Left lobe of liver (tissue), 2 donors: ENCODE results near the gene SDCCAG8. TPM values are rescaled to one million over a fixed set of nuclear protein-coding genes. Genes with fewer than 3 reads are reported as not detected.

Experiments
- ATAC-seq: fragments of 200-7000 bp; cut with Tn5 transposase; one replicate; pipeline ENCODE4 v1.9.1; 2020; ENCODE audit warnings: mild to moderate bottlenecking, moderate library complexity
- DNase-seq: peaks from one replicate; pipeline ENCODE4 v3.0.0-alpha.2; 2020; ENCODE audit warnings: low spot score
- total RNA-seq: library from RNA; stranded (reverse); gene quantifications from one replicate; pipeline ENCODE4 v1.2.1, GENCODE V29; 2021
- donor health status: DM: no; HTN: no; CAD: no; lungs with moderate emphysema.
- donor health status: DM: no; HTN: yes; CAD: no.

Gene SDCCAG8
- total RNA-seq, 1 donor from 2014 or later = 15.2 TPM

- no peak for ATAC-seq
- DNase-seq = no peak
These were observed 241.0 kb downstream of the SDCCAG8 start for GRCh38 chr1:243496806-243497205.

GRCh38 chr1:243497939-243498681 is 242.3 kb downstream of the SDCCAG8 start:
- DNase-seq = no peak
- ATAC-seq = no peak

GRCh38 chr1:243499248-243499647 is 243.4 kb downstream of the SDCCAG8 start:
- DNase-seq (no peak), ATAC-seq (peak; percentile 37)

GRCh38 chr1:243499711-243500110 is 243.9 kb downstream of the SDCCAG8 start:
- ATAC-seq = no peak

GRCh38 chr1:243500512-243500911 is 244.7 kb downstream of the SDCCAG8 start:
- DNase-seq = no peak
- ATAC-seq = no peak

More at GRCh38 chr1:243499711-243500110, 243.9 kb downstream of the SDCCAG8 start:
- no peak for DNase-seq

GRCh38 chr1:243501002-243501401 is 245.2 kb downstream of the SDCCAG8 start:
- no peak for DNase-seq
- ATAC-seq = no peak

- no peak for ATAC-seq
- no peak for DNase-seq
These were observed 247.3 kb downstream of the SDCCAG8 start for GRCh38 chr1:243503155-243503554.

GRCh38 chr1:243505986-243506689 is 250.3 kb downstream of the SDCCAG8 start:
- ATAC-seq (peak; percentile 93), DNase-seq (peak; percentile 91)

- DNase-seq = no peak
- ATAC-seq = no peak
These were observed 251.3 kb downstream of the SDCCAG8 start for GRCh38 chr1:243507001-243507671.

- ATAC-seq (no peak), DNase-seq (no peak)
These were observed 251.9 kb downstream of the SDCCAG8 start for GRCh38 chr1:243507672-243508302.

- DNase-seq (no peak), ATAC-seq (no peak)
These were observed 252.5 kb downstream of the SDCCAG8 start for GRCh38 chr1:243508303-243508713.

GRCh38 chr1:243508943-243509342 is 253.1 kb downstream of the SDCCAG8 start:
- DNase-seq (no peak), ATAC-seq (no peak)

- no peak for DNase-seq
- ATAC-seq = peak; percentile 76
These were observed 255.1 kb downstream of the SDCCAG8 start for GRCh38 chr1:243510928-243511327.

GRCh38 chr1:243513726-243514491 is 258.1 kb downstream of the SDCCAG8 start:
- DNase-seq = no peak
- ATAC-seq = no peak

GRCh38 chr1:243514927-243515326 is 259.1 kb downstream of the SDCCAG8 start:
- ATAC-seq (no peak), DNase-seq (no peak)

- ATAC-seq = no peak
These were observed 265.0 kb downstream of the SDCCAG8 start for GRCh38 chr1:243520831-243521230.

GRCh38 chr1:243523766-243524165 is 267.9 kb downstream of the SDCCAG8 start:
- ATAC-seq (no peak), DNase-seq (no peak)

More at GRCh38 chr1:243520831-243521230, 265.0 kb downstream of the SDCCAG8 start:
- no peak for DNase-seq

- ATAC-seq (no peak), DNase-seq (no peak)
These were observed 269.2 kb downstream of the SDCCAG8 start for GRCh38 chr1:243525085-243525487.

- ATAC-seq = no peak
- no peak for DNase-seq
These were observed 270.3 kb downstream of the SDCCAG8 start for GRCh38 chr1:243526180-243526579.

- ATAC-seq (no peak), DNase-seq (no peak)
These were observed 272.7 kb downstream of the SDCCAG8 start for GRCh38 chr1:243528459-243529121.
